ENCODE results near the gene MEST.

DNA sequence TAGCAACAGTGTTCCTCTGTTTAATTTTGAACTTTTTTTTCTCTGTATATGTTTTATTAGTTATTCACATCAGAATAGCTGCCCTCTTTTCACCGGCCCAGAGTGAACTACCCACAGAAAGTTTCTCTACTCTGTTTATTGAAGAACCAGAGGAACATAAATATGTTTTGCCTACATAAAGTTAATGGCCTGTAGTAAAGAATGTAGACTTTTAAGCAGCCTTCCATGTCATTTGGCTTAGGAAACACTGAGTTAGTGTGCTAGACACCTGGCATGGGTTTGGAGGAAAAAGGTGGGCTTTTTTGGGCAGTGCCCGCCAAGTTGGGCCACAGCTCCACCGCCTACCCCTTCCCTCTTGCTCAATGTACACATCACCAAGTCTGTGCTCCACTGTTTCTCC is 8.9 kb upstream of the MEST start:
- TF ChIP-seq, protein P1, sequence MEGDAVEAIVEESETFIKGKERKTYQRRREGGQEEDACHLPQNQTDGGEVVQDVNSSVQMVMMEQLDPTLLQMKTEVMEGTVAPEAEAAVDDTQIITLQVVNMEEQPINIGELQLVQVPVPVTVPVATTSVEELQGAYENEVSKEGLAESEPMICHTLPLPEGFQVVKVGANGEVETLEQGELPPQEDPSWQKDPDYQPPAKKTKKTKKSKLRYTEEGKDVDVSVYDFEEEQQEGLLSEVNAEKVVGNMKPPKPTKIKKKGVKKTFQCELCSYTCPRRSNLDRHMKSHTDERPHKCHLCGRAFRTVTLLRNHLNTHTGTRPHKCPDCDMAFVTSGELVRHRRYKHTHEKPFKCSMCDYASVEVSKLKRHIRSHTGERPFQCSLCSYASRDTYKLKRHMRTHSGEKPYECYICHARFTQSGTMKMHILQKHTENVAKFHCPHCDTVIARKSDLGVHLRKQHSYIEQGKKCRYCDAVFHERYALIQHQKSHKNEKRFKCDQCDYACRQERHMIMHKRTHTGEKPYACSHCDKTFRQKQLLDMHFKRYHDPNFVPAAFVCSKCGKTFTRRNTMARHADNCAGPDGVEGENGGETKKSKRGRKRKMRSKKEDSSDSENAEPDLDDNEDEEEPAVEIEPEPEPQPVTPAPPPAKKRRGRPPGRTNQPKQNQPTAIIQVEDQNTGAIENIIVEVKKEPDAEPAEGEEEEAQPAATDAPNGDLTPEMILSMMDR (CRISPR knock-in tag; IDR thresholded peaks at IDR 0.05) = no peak
- TF ChIP-seq ZNF883 (CRISPR knock-in tag; IDR thresholded peaks at IDR 0.05; ENCODE audit: not compliant biosample characterization) (no peak), ZNF383 (CRISPR knock-in tag; IDR thresholded peaks at IDR 0.05; ENCODE audit: borderline replicate concordance) (no peak), PHF8 (CRISPR knock-in tag; IDR thresholded peaks at IDR 0.05) (no peak), NBN (conservative IDR thresholded peaks at IDR 0.05) (no peak), ZNF850 (CRISPR knock-in tag; conservative IDR thresholded peaks at IDR 0.05) (no peak), ZBTB8A (CRISPR knock-in tag; IDR thresholded peaks at IDR 0.05; ENCODE audit: borderline replicate concordance, low read depth) (no peak), SP1 (IDR thresholded peaks at IDR 0.05) (no peak), SP1 (CRISPR knock-in tag; IDR thresholded peaks at IDR 0.05) (no peak)
- TF ChIP-seq, protein P2, sequence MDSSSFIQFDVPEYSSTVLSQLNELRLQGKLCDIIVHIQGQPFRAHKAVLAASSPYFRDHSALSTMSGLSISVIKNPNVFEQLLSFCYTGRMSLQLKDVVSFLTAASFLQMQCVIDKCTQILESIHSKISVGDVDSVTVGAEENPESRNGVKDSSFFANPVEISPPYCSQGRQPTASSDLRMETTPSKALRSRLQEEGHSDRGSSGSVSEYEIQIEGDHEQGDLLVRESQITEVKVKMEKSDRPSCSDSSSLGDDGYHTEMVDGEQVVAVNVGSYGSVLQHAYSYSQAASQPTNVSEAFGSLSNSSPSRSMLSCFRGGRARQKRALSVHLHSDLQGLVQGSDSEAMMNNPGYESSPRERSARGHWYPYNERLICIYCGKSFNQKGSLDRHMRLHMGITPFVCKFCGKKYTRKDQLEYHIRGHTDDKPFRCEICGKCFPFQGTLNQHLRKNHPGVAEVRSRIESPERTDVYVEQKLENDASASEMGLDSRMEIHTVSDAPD (CRISPR knock-in tag; IDR thresholded peaks at IDR 0.05) = no peak
